NCI-H1105 (cell line): ENCODE measurements around the gene ATG13.
A peak's percentile ranks its signal among the peaks of the same experiment; 100 is the strongest.

Experiments
- DNase-seq: peaks from one replicate; lab custom pipeline; 2025; lab: John Stamatoyannopoulos, UW

Gene ATG13

DNA sequence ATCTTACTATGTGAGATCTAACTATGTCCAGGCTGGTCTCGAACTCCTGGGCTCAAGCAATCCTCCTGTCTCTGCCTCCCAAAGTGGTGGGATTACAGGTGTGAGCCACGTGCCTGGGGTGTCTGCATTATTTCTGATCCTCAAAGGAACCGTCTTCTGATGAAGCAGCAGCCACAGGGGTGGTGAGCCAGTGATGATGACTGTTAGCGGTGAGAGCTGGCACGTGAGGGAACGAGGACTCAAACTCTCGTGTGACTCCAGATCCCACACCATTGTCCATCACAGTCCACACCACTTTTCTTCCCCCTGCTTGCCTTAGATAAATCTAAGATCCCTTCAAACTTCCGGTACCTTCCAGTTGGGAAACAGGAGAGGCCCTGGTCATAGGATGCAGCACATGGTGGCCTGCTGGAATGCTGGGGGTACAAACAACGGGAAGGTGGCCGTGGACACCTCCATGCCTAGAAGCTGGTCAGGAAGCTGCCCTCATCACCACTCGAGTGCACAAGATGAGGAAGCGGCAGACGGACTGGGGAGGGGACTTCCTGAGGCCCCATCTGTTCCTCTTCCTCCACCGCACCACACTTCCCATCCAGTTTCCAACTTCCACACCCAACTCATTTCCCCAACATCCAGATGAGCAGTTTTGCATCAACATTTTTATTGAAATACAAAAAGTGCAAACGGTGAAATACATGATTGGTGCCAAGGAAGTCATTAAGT, 59.2 kb downstream of the ATG13 start:
- DNase-seq, result no peak

DNA sequence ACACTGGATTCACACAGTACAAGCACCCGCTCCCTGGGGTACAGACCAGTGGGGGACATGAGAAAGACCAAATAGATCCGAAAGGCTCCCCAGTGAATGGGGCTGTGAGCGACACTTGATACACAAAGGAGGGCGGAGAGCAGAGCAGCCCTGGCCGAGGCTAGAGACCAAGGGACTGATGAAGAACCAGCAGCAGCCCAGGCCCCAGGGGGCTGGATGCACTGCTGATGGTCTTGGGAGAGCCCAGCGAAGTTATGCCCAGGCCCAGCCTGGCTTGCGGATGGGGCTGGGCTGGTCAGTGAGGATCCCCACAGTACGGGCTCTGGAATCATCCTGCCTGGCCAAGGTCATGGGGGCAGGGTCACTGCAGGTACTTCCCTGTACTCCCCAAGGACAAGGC, 59.8 kb downstream of the ATG13 start:
- DNase-seq, result no peak

DNA sequence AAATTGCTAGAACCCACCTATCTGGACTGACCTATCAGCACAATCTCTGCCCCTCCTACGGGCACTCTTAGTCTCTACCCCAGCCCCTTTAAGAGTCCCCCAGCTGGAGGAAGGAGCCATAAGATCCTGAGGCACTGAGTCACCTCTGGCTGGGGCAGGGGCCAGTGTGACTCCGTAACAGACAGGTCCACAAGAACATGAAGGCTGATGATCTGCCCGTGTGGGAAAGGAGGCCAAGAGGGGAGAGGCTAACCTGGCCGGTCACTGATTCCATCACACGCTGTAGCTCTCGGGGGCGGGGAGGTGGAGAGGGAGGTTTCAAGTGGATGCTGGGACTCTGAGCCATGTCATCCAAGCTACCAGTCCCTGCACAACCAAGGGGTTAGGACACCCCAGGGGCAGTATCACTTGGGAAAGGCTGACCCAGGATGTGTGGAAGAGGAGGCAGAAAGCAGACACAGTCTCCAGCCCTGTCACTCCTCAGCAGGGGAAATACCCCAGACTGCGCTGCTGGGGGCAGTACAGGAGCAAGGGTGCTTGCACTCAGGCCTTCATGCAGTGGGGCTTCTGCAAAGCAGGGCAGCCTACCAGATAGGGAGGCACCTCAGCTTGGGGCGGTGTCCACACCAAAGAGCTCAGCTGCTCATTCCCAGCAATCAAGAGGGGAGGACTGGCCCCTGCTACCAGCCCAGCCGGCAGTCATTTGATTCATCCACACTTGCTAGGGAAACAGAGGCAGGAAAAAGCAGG, 60.8 kb downstream of the ATG13 start:
- no peak for DNase-seq

DNA sequence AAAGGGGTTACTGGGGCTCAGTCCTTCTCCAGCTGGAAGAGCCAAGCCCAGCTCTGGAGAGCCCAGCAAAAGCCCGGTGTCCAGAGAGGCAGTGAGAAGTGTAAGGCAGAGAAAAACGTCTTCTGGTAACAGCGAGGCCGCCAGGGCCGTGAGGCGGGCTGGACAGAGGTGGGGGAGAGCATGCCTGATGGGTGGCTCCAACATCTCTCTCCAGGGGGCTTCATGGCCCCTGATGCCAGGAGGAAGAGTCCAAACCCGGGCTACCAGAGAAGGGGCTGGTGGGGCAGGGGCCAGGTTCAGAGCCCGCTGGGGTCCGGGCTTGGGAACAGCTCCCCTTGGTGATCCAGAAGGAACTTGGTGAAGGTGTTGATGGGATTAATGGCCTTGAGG, 61.4 kb downstream of the ATG13 start:
- DNase-seq, result no peak

DNA sequence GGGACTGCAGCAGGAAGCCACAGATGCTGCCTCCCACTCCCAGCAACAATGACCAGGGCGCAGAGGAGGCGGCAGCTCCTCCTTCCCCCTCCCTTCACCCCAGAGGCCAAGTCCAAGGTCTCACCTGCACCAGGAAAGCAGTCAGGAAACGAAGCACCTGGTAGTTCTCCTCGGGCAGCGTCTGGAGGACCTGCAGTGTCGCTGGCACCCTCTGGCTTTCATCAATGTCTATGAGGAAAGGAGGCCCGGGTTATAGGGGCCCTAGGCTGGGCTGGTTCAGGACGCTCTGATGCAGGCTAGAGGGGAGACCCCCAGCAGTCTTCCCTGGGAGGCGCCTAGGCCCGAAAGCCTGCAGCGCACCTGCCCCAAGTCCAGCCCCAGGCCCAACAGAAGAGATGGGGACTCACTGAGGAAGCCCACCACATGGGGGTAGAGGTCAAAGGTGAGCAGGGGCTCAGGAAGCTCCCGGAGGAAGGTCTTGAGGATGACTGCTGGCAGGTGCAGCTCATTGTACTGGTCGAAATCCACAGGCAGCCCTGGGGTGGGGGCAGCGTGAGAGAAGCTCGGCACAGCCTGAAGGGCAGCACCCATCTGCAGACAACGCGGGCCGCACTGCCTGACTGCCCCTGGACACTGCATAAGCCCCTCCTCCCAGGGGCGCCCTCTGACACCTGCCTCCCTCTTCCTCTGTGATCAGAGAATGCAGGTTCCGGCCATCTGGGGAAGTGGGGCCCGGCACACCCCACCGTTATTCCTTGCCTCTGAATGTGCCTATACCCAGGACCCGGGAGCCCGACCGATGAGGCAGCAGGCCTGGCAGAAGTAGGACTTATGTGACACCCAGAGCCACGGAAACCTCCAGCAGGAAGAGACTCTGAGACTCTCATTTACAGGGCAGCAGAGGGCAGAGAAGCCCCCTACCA, 62.1 kb downstream of the ATG13 start:
- no peak for DNase-seq

DNA sequence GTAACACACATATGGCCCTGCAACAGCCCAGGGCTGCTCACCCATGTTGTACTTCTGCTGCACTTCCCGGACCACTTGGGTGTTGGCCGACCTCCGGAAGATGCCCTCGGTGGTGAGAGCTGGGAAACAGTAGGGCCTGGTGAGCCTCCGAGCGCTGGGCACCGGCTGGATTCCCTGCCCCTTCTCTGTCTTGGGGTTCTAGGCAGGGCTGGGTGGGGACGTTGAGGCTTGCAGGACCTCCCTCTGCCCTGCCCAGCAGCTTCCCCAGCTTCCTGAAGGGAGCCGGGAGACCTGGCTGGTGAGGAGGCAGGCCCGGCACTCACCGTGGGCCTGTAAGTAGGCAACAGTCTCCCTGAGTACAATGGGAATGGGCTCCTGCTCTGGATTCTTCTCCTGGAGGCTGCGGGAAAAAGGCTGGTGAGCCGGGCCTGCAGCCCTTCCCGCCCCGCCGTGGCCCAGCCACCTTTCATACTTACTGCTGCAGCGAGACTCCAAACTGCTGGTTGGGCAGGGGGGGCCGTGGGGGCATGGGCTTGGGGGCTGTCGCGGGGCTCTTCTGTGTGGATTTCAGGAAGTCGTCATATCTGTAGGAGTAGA, 62.9 kb downstream of the ATG13 start:
- DNase-seq, result no peak

DNA sequence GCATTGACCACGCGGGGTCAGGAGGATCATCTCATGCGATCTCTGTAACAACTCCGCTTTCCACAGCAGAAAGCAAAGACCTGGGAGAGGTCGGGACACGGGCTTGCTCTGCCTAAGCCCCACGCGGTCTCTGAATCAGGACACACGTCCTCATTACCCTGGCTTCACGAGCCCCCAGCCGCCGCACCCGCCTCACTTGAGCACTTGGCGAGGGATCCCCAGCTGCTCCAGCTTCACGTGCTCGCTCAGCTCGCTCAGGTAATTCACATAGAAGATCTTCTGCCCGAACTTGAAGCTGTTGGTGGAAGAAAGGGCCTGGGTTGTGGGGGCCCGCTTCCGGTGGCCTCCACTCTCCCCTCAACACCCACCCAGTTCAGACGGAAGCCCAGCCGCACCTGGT, 63.5 kb downstream of the ATG13 start:
- no peak for DNase-seq

DNA sequence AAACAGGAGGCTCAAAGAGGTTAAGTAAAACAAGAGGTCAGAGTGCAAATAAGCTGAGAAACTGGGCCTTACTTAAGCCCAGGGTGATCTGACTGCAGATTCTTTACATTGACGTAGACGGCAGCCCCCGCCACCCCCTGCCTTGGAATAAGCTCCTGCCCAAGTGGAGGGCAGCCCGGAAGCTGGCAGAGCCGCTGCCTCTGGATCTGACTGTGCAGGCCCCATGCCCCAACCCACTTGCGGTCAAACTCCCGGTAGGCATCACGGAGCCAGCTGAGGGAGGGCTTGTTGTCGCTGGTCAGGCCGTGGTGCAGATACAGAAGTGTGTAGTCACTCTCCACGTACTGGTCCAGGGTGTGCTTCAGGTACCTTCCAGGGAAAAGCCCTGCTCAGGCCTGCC, 64.5 kb downstream of the ATG13 start:
- no peak for DNase-seq

DNA sequence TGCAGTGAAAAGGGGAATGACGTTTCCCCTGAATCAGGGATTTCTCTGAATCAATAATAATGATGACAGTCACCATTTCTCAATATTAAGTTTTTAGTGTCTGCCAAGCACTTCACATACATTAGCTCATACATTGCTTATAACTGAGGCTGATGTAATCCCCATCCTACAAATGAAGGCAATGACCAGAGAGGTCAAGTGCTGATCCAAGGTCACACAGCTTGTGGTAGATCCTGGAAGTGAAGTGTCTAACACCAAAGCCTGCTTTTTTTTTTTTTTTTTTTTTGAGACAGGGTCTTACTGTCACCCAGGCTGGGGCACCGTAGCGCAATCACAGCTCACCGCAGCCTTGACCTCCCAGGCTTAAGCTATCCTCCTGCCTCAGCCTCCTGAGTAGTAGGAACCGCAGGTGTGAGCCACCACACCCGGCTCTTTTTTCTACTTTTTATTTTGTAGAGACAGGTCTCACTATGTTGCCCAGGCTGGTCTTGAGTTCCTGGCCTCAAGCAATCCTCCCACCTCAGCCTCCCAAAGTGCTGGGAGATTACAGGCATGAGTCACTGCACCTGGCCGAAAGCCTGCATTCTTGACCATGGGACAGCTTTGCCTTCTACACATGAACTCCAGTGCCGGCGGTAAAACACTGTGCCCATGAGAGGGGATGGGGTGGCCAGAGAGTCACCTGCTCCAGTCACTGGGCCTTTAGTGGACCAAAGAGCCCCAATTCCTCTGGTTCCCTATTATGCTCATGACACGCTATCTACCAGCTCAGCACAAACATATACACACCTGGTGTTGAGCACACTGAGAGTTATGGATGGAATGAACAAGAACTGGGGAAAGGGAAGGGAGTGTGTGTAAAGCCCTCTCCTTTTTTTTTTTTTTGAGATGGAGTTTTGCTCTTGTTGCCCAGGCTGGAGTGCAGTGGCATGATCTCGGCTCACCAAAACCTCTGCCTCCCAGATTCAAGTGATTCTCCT, 65.7 kb downstream of the ATG13 start:
- no peak for DNase-seq

DNA sequence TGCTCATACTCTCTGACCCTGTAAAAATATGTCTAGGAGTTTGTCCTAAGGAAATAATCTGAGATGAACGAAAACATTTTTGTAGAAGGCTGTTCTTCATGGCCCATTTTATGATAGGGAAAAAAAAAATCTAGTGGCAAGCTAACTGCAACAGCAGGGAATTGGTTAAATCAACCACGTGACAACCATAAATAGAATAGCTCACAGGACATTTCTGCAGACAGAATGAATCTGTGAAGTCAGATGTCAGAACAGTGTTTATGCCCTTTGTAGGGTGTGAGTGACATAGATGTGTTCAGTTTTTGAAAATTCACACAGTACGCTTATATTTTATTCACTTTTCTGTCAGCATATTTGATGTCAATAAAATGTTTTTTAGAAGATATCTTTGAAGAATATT, 67.0 kb downstream of the ATG13 start:
- no peak for DNase-seq

DNA sequence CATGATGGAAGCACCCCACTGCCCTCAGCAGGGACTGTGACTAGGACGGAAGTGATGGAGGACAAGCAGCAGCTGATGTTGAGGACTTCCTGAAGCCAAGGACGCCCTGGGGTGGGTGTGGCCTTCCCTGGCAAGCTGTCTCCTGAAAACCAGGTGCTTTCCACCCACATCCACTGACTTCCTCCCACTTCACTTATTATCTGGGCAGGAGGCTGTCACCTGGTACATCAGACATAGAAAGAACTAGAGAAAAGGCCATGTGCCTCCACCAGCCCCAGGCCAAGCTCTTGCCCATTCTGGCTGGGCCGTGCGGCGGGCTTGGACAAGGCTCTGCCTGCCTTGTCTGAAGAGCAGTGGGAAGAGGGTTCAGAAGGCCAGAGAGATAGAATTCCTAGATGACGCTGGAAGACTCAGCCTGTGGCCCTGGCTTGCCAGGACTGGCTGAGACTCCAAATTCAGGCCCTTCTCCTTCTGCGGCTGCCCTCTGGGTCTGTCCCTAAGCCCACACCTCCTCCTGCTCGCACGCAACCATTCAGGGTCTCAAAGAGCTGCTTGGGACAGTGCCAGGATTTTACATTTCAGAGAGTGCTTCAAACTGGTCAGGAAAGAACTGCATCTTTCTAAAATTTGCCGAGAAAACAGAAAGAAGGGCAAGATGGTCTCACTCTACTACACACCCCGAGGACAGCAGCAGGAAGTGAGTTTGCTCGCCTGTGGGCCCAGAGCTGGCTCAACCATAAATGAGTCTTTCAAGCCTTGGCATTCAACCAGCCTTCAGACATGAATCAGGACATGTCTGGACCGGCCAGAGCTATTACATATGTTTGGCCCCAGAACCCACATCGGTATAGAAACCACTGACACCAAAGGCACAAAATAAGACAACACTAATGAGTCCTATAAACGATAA, 69.8 kb downstream of the ATG13 start:
- peak; percentile 71 for DNase-seq

DNA sequence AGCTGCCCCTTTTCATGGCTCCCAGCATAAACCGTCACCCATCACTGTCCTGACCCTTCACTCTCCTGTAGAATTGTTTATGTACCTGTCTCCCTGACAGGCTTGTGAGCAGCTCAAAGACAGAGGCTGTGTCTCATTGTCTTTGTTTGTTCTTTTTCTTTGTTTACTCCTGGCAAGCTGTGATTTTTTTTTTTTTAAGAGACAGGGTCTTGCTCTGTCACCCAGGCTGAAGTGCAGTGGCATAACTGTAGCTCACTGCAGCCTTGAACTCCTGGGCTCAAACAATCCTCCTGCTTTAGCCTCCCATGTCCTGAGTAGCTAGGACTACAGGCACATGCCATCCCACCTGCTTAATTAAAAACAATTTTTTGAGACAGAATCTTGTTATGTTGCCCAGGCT, 73.3 kb downstream of the ATG13 start:
- DNase-seq, result no peak

DNA sequence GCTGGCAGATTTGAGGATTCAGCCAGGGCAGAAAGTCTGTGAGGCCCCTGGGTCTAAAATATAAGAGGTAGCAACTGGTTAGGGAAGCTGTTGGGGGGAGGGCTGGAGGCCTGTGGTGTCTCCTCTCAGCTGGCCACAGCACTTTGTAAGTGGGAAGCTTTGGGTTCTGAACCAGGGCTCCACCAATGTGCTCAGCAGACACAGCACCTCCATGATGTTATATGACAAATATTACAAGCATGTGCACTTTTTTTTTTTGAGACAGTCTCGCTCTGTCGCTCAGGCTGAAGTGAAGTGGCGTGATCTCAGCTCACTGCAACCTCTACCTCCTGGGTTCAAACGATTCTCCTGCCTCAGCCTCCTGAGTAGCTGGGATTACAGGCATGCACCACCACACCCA, 75.1 kb downstream of the ATG13 start:
- DNase-seq, result no peak

DNA sequence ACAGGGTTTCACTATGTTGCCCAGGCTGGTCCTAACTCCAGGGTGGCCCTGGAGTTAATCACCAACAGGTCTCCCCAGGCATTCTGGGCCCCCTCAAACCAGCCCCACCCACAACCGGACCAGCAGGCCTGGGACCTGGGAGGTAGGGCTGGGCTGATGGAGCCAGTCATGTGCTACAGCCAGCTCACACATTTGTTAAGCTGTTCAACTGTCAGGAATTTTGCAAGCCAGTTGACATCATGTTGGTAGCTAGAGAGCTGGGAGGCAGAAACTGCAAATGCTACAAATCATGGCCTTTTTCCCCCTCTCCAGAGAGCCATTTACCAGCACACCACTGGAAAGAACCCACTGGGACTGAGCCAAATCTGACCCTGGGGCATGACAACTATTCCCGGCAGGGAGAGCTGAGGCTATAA, 76.3 kb downstream of the ATG13 start:
- no peak for DNase-seq

DNA sequence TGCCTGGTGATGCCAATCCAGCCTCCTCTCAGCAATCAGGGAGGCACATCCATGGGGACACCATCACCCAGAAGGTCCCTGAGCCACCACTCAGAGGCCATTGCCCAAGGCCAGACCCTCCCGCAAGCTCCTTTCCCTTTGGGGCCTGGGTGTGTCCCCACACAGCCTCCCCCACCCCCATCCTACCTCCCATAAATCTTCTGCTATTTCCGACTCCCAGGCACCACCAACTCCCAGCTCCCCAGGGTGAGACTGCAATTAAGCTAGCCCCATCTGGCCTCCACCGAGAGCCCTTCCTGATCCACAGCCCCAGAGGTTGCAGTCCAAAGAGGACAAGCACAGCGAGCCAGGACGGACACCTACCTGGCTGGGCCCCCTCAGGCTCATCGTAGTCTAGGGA, 76.7 kb downstream of the ATG13 start:
- no peak for DNase-seq

DNA sequence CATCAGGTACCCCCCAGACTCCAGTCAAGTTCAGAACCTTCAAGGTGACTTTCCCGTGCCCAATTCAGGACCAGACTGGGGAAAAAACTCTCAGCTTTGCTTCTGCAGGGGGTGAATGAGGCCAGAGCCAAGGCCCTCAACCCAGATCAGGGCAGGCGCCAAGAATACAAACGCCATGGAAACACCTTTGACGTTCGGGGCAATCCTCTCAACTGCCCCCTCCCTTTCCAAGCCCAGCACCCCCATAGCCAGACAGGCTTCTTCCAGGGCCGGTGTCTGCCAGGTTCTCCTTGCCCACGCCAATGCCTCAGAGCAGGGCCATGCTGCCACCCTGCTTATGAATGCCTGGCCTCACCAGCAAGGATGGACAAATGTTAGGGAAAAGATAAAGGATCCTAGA, 77.3 kb downstream of the ATG13 start:
- no peak for DNase-seq

DNA sequence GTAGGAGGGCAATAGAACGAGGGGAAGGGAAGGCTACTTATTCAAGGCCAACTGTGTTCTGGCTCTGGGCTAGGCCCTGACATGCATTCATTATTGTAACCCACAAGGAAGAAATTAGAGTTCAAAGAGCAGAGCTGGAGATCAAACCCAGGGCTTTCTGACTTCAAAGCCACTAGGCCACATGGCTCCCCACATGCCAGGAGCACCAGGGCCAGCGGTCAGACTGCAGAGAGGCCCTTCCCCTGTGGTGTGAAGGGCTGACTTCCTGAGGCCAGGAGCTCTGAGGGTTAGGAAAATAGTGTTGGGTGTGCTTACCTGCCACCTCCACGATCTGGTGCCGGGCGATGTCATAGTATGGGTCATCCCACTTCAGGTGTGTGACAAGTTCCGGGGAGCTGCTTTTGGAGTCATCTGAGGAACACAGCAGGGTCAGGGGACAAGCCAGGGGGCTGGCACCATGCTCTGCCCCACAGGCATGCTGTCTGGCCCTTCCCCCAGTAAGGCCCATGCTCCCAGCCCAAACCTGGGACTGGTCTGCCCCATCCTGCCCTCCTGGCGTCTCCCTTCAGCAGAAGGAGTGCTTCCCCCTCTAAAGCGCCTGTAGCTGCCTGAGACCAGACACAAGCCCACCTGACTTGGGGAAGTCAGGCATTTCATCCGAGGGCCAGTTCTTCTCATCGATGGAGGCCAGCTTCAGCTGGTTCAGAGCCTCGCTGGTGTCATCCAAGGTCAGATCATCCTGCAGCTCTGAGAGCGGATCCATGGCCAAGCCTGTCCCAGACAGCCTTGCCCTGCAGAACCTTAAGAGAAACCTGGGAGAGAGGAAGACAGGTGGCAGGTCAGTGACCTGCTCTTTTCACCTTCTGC, 78.2 kb downstream of the ATG13 start:
- no peak for DNase-seq

DNA sequence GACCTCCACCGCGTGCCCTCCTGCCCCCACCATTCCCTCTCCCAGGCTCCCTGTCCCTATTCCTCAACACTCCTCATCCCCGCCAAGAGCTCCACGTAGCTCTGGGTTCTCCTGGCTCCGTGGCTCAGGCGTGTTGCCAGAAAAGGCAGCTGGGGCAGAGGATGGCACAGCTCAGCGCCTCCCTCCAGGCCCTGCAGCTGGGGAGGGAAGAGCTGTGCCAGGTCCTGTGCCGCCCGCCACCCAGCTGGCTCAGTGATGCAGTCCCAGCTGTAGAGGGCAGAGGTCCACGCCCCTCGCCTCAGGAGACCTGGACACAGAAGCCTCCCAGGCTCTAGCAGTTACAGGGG, 78.8 kb downstream of the ATG13 start:
- peak; percentile 4 for DNase-seq

DNA sequence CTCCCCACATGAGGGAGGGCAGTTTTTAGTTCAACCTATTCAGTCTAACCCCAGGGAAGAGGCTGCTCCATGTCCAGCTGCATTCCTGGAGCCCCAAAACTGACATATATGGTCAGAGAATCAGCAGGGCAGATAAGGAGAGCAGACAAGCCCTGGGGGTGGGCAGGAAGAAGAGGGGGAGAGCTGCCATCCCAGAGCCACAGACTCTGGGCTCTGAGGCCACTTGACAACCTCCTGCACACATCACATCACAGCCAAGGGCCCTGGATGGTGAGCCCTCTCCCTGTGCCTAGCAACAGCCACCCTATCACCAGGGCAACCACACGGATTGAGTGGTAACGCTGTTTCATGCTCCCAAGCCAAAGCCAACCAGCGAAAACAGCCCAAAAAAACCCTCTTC, 80.0 kb downstream of the ATG13 start:
- no peak for DNase-seq
